ENCODE results near the gene ZNF426.

- TF ChIP-seq, protein P1, sequence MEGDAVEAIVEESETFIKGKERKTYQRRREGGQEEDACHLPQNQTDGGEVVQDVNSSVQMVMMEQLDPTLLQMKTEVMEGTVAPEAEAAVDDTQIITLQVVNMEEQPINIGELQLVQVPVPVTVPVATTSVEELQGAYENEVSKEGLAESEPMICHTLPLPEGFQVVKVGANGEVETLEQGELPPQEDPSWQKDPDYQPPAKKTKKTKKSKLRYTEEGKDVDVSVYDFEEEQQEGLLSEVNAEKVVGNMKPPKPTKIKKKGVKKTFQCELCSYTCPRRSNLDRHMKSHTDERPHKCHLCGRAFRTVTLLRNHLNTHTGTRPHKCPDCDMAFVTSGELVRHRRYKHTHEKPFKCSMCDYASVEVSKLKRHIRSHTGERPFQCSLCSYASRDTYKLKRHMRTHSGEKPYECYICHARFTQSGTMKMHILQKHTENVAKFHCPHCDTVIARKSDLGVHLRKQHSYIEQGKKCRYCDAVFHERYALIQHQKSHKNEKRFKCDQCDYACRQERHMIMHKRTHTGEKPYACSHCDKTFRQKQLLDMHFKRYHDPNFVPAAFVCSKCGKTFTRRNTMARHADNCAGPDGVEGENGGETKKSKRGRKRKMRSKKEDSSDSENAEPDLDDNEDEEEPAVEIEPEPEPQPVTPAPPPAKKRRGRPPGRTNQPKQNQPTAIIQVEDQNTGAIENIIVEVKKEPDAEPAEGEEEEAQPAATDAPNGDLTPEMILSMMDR (IDR thresholded peaks at IDR 0.05), result no peak
- TF ChIP-seq EP300 (IDR thresholded peaks at IDR 0.05) (no peak), POLR2A (IDR thresholded peaks at IDR 0.05; ENCODE audit: low read depth) (no peak), POLR2AphosphoS5 (IDR thresholded peaks at IDR 0.05) (no peak)
These were observed 44.3 kb downstream of the ZNF426 start for GRCh38 chr19:9494096-9494495.

Data from esophagus muscularis mucosa (tissue), 4 donors.